GM21390 (cell line): ENCODE results near the gene ACTR3C.

Experiments used
- ATAC-seq: cut with Tn5 transposase; IDR thresholded peaks from one replicate; pipeline ENCODE4 v1.9.1; 2021; ENCODE audit not compliant: unreplicated experiment

Gene ACTR3C

GRCh38 chr7:150359622-150360362 lies 36.4 kb upstream of the ACTR3C start:
- no peak for ATAC-seq

- no peak for ATAC-seq
Measured at GRCh38 chr7:150358988-150359621, 35.8 kb upstream of the ACTR3C start.

- no peak for ATAC-seq
Measured at GRCh38 chr7:150358433-150358832, 35.1 kb upstream of the ACTR3C start.

- ATAC-seq = no peak
Measured at GRCh38 chr7:150357771-150358427, 34.6 kb upstream of the ACTR3C start.

- ATAC-seq = no peak
Measured at GRCh38 chr7:150357270-150357669, 33.9 kb upstream of the ACTR3C start.

- ATAC-seq = no peak
Measured at GRCh38 chr7:150356265-150356897, 33.0 kb upstream of the ACTR3C start.

GRCh38 chr7:150355666-150356059 lies 32.3 kb upstream of the ACTR3C start:
- ATAC-seq = no peak

GRCh38 chr7:150351587-150352194 lies 28.3 kb upstream of the ACTR3C start:
- ATAC-seq = no peak

GRCh38 chr7:150346922-150347321 lies 23.6 kb upstream of the ACTR3C start:
- ATAC-seq = no peak

- ATAC-seq = no peak
Measured at GRCh38 chr7:150345012-150345411, 21.7 kb upstream of the ACTR3C start.

- no peak for ATAC-seq
Measured at GRCh38 chr7:150344299-150344698, 21.0 kb upstream of the ACTR3C start.

GRCh38 chr7:150343225-150343624 lies 19.9 kb upstream of the ACTR3C start:
- no peak for ATAC-seq

- ATAC-seq = no peak
Measured at GRCh38 chr7:150342121-150342408, 18.7 kb upstream of the ACTR3C start.

GRCh38 chr7:150341263-150342120 lies 18.1 kb upstream of the ACTR3C start, which contains the start of gene RARRES2:
Gene RARRES2, minus strand, starts transcription at chr7:150341629. Its CDS starts 1,020 bp downstream, at chr7:150340609.
- ATAC-seq = no peak

GRCh38 chr7:150340875-150341262 lies 17.5 kb upstream of the ACTR3C start:
- ATAC-seq = no peak

GRCh38 chr7:150340024-150340749 lies 16.8 kb upstream of the ACTR3C start:
- no peak for ATAC-seq

- ATAC-seq = no peak
Measured at GRCh38 chr7:150339409-150339809, 16.1 kb upstream of the ACTR3C start.

GRCh38 chr7:150338166-150338829 lies 15.0 kb upstream of the ACTR3C start:
- no peak for ATAC-seq

GRCh38 chr7:150337659-150338081 lies 14.3 kb upstream of the ACTR3C start:
- no peak for ATAC-seq
